Rectal smooth muscle tissue (tissue), 1 donor: ENCODE data around the gene ZNF217.

Source experiments
- H3K27ac ChIP-seq: one replicate; pipeline ENCODE4 v1.7.0; 2013; ENCODE audit warnings: low read depth, low read length, inconsistent platforms
- H3K27me3 ChIP-seq: one replicate; pipeline ENCODE4 v1.7.0; 2013; ENCODE audit warnings: low read length; ENCODE audit not compliant: control insufficient read depth, insufficient read depth
- H3K36me3 ChIP-seq: one replicate; pipeline ENCODE4 v1.7.0; 2013; ENCODE audit warnings: low read length; ENCODE audit not compliant: control insufficient read depth, insufficient read depth
- H3K4me1 ChIP-seq: one replicate; pipeline ENCODE4 v1.7.0; 2013; ENCODE audit warnings: low read length; ENCODE audit not compliant: control insufficient read depth, insufficient read depth
- H3K4me3 ChIP-seq: one replicate; pipeline ENCODE4 v1.7.0; 2013; ENCODE audit warnings: low read length
- H3K9ac ChIP-seq: one replicate; pipeline ENCODE4 v1.7.0; 2013; ENCODE audit warnings: low read length

ZNF217 gene

GRCh38 chr20:53582574-53583351, 10.9 kb downstream of the ZNF217 start:
- peaks cover 6% of the 10 kb centered on the region for H3K4me1 ChIP-seq
- H3K4me3 ChIP-seq = peak overlapping the region; percentile 6
- H3K9ac ChIP-seq = no peak overlapping the region
- no peaks in the 10 kb centered on the region for H3K27me3 ChIP-seq
- H3K27ac ChIP-seq = peak overlapping the region; percentile 15
- H3K36me3 ChIP-seq = peaks cover 10% of the 10 kb centered on the region

GRCh38 chr20:53582251-53582570, 11.4 kb downstream of the ZNF217 start:
- Histone ChIP-seq H3K27ac (no peak overlapping the region), H3K4me1 (peaks cover 6% of the 10 kb centered on the region)

GRCh38 chr20:53581444-53582250, 12.0 kb downstream of the ZNF217 start:
- H3K4me3 ChIP-seq = no peak overlapping the region
- H3K9ac ChIP-seq = no peak overlapping the region
- H3K27me3 ChIP-seq = no peaks in the 10 kb centered on the region
- H3K4me1 ChIP-seq = peaks cover 6% of the 10 kb centered on the region
- no peak overlapping the region for H3K27ac ChIP-seq
- peaks cover 14% of the 10 kb centered on the region for H3K36me3 ChIP-seq

More at GRCh38 chr20:53582251-53582570, 11.4 kb downstream of the ZNF217 start:
- Histone ChIP-seq H3K36me3 (peaks cover 10% of the 10 kb centered on the region), H3K4me3 (peak overlapping the region; percentile 6), H3K9ac (no peak overlapping the region), H3K27me3 (no peaks in the 10 kb centered on the region)

GRCh38 chr20:53580376-53581111, 13.1 kb downstream of the ZNF217 start:
- H3K9ac ChIP-seq = no peak overlapping the region
- peak overlapping the region; percentile 42 for H3K27ac ChIP-seq
- peaks cover 6% of the 10 kb centered on the region for H3K4me1 ChIP-seq
- no peaks in the 10 kb centered on the region for H3K27me3 ChIP-seq
- peak overlapping the region; percentile 45 for H3K4me3 ChIP-seq
- peaks cover 22% of the 10 kb centered on the region for H3K36me3 ChIP-seq

- H3K9ac ChIP-seq = peak overlapping the region; percentile 10
- peaks cover 6% of the 10 kb centered on the region for H3K4me1 ChIP-seq
- peak overlapping the region; percentile 45 for H3K4me3 ChIP-seq
- peak overlapping the region; percentile 42 for H3K27ac ChIP-seq
- H3K27me3 ChIP-seq = no peaks in the 10 kb centered on the region
- peaks cover 25% of the 10 kb centered on the region for H3K36me3 ChIP-seq
Observed at GRCh38 chr20:53579581-53580375, 13.9 kb downstream of the ZNF217 start.

- H3K27me3 ChIP-seq = no peaks in the 10 kb centered on the region
- no peak overlapping the region for H3K9ac ChIP-seq
- peak overlapping the region; percentile 45 for H3K4me3 ChIP-seq
- peak overlapping the region; percentile 61 for H3K27ac ChIP-seq
- peaks cover 6% of the 10 kb centered on the region for H3K4me1 ChIP-seq
- peaks cover 31% of the 10 kb centered on the region for H3K36me3 ChIP-seq
Observed at GRCh38 chr20:53579266-53579580, 14.4 kb downstream of the ZNF217 start.

- Histone ChIP-seq H3K4me1 (peaks cover 6% of the 10 kb centered on the region), H3K27me3 (no peaks in the 10 kb centered on the region), H3K4me3 (peak overlapping the region; percentile 43), H3K9ac (no peak overlapping the region), H3K27ac (peak overlapping the region; percentile 61), H3K36me3 (peaks cover 34% of the 10 kb centered on the region)
Observed at GRCh38 chr20:53578492-53579222, 15.0 kb downstream of the ZNF217 start.

- peaks cover 30% of the 10 kb centered on the region for H3K36me3 ChIP-seq
- H3K27ac ChIP-seq = no peak overlapping the region
- H3K4me1 ChIP-seq = peaks cover 6% of the 10 kb centered on the region
- no peaks in the 10 kb centered on the region for H3K27me3 ChIP-seq
- H3K4me3 ChIP-seq = no peak overlapping the region
- no peak overlapping the region for H3K9ac ChIP-seq
Observed at GRCh38 chr20:53576586-53577318, 16.9 kb downstream of the ZNF217 start.

- H3K4me3 ChIP-seq = no peak overlapping the region
- peaks cover 29% of the 10 kb centered on the region for H3K36me3 ChIP-seq
Observed at GRCh38 chr20:53576195-53576580, 17.5 kb downstream of the ZNF217 start.

GRCh38 chr20:53575481-53576194, 18.0 kb downstream of the ZNF217 start:
- H3K4me1 ChIP-seq = peaks cover 10% of the 10 kb centered on the region
- peaks cover 29% of the 10 kb centered on the region for H3K36me3 ChIP-seq
- H3K4me3 ChIP-seq = no peak overlapping the region
- no peak overlapping the region for H3K27ac ChIP-seq
- H3K9ac ChIP-seq = no peak overlapping the region
- H3K27me3 ChIP-seq = no peaks in the 10 kb centered on the region

More at GRCh38 chr20:53576195-53576580, 17.5 kb downstream of the ZNF217 start:
- no peak overlapping the region for H3K27ac ChIP-seq
- H3K4me1 ChIP-seq = peaks cover 6% of the 10 kb centered on the region
- no peak overlapping the region for H3K9ac ChIP-seq
- H3K27me3 ChIP-seq = no peaks in the 10 kb centered on the region
